Embryonic facial prominence (tissue), 1 donor: ENCODE data around the gene CFAP119.

Source experiments
- DNase-seq: peaks from one replicate; pipeline ENCODE4 v3.0.0-alpha.2; 2016; ENCODE audit errors: extremely low spot score

The CFAP119 gene

GRCh38 chr16:30762991-30763725 is 1.3 kb upstream of the CFAP119 start:
- DNase-seq, result no peak

DNA sequence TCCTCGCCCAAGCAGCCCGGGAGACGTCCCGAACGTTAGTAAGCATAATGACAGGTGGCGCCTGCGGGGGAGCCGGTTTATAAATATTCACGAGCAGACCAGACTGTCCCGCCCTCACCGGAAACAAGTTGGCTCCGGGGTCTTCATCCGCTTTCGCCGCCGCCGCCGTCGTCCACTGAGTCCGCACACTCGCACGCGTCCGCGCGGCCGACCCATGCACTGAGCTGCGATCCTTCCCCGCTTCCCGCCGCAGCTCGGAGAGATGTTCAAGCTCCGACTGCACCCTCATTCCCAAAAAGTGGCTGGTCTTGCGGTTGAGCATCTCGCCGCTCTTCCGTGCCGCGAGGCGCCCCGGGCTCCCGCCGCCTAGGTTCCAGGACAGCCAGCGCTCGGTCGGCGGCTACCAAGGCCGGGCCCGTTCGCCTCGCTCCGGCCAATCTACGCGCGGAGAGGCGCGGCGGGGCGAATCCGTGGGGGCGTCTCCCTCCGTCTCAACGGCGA is 385 bp downstream of the CFAP119 start:
- DNase-seq, result no peak

DNA sequence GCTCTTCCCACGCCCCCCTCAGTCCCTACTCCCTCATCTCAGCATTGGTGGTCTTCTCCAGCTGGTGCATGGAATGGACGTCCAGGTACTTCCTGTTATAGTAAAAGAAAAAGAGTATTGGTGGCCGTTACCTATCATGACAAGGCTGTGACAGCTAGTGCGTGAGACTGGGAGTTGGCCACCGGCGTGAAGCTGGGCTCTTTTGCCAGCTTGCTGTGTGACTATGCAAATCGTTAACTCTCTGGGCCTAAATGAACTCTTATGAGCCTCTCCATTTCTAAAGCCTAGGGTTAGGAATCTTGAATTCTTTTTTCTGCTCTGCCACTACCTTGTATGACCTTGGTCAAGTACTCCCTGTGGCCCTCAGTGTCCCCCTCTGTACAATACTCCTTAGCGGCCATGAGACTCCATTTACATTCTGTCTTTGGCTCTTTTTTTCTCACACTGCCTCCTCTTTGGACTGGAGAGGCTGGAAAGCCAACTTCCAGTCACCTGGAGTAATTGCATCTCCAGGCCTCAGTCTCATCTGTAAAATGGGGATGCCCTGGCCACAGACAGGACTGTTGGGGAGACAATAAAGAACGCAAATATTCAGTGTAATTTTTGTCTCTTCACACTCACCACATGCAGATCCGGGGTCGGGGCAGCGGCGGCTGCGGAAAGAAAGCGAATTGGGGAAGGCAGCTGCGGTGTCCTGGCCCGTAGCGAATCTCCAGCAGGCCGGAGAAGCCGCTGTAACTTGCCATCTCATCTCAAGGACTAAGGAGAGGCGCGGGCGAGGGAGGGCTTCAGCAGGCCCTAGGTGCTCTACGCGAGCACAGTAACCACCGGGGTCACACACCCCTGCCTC is 1.1 kb downstream of the CFAP119 start:
- DNase-seq, result no peak

GRCh38 chr16:30760001-30760559 is 1.8 kb downstream of the CFAP119 start:
- no peak for DNase-seq

- DNase-seq, result no peak
Measured at GRCh38 chr16:30758988-30759491, 2.8 kb downstream of the CFAP119 start.

DNA sequence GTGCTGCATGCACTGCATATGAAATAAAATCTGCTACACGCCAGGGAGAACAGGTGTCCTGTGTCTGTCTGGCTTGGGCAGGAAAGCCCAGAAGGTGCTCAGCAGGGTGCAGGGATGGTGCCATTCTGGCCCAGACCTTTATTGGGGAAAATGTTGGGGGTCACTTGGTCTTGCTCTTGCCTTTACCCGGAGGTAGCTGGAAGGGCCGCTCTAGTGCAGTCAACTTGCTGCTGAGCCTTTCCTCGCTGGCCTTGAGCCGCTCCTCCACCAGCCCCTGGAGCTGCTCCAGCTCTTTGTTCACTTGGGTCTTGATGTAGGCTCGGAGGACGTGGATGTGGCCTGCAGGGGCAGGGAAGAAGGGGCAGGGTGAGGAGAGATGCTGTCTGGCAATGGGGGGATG is 4.5 kb downstream of the CFAP119 start:
- no peak for DNase-seq

DNA sequence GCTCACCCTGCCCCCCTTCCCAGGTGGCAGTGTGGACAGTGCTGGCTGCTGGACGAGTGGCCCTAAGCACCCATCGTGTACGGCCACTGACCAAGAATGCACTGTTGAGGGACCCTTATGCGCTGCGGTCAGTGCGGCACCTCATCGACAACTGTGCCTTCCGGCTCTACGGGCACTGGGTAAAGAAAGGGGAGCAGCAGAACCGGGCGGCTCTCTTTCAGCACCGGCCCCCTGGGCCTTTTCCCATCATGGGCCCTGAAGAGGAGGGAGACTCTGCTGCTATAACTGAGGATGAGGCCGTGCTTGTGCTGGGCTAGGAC is 5.1 kb downstream of the CFAP119 start:
- no peak for DNase-seq

DNA sequence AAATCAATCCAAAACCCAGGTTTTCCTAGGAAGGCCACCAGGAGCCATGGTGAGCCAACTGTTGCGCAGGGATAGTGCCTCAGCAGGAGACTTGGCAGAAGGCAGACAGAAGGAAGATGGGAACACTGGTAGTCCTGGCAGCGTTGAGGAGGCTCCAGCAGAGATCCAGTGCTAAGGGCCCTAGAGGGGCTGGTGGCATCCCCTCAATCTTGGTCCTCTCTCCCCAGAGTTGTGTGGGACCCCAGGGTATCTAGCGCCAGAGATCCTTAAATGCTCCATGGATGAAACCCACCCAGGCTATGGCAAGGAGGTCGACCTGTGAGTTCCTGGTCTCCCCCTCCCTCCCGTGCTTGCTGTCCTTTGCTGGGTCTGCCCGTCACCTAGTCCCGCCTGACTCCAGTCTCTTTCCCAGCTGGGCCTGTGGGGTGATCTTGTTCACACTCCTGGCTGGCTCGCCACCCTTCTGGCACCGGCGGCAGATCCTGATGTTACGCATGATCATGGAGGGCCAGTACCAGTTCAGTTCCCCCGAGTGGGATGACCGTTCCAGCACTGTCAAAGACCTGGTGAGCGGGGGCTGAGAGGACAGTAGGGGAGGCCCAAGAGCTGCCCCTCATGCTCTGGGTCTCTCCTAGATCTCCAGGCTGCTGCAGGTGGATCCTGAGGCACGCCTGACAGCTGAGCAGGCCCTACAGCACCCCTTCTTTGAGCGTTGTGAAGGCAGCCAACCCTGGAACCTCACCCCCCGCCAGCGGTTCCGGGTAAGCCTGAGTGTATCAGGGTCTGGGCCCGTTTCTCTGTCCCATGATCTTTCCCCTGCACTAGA is 5.7 kb downstream of the CFAP119 start:
- DNase-seq, result no peak

DNA sequence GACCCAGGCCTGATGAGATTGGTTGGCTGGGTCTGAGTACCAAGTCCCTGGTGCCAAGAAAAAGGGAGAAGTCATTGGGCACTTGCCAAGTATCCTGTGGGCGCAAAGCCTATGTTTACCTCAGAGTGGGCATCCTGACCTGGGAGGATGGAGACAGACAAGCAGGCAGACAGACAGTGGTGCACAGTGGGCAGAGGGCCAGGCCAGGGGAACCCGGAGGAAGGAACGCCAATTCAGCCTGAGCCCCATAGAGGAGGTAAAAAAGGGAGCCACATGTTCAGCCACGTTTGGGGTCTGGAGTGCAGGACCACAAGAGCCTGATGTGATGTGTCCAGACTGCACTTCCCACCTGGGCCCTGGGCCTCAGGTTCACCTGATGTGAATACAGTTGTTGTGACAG is 8.3 kb downstream of the CFAP119 start:
- DNase-seq, result no peak

- DNase-seq, result no peak
Measured at GRCh38 chr16:30750876-30751465, 10.9 kb downstream of the CFAP119 start.

DNA sequence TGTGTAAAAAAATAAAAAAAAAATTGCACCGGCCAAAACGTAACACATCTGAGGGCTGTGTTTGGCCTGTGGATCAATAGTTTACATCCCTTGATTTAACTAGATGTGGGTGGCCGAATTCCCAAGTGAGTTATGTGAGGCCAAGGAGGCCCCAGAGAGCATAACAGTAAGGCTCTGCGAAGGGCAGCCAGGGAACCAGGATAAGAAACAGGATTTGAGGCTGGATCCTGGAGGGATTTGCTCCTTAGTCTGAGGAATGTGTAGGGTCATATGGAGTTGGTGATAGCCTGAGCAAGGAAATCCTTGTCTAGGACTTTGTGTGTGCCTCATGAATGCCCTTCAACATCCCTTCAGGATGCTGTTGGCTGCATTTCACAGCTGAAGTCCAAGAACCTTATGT is 11.7 kb downstream of the CFAP119 start:
- DNase-seq, result no peak

- DNase-seq, result no peak
Measured at GRCh38 chr16:30748634-30749445, 13.0 kb downstream of the CFAP119 start.

DNA sequence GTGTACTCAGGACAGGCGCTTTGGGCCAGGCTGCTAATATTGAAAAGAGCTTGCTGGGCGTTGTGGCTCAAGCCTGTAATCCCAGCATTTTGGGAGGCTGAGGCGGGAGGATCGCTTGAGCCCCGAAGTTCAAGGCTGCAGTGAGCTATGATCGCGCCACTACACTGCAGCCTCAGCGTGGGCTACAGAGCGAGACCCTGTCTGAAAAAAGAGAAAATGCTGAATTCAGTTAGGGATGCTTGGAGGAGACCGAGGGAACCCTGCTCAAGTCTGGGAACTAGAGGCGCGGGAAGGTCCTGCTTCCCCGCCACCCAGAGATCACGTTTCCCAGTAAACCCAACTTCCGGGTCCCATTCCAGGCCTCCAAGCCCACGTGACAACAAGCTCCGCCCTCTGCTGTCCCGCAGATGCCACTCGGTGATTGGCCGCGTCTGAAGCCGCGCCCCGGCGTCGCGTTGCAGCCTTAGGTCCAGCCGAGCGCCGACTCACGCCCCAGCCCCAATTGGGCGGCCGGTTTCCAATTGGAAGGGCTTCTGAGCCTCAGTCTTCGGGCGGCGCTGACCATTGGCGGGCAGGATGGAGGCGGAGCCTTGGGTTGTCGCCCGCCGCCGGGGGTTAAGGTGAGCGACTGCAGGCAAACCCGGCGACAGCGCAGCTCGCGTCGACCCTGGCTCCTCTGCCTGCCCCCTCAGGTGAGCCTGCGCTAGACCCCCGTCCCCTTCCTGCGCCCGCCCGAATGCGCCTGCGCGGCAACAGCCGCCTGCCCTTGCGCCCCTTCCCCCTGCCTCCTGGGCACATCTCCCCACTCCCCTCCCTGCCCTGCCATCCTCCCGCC is 13.8 kb downstream of the CFAP119 start, which contains the start of gene PHKG2:
Gene PHKG2, plus strand, starts transcription at position 627 of the 835 bp plus-strand sequence. CDS start 396 bp downstream, outside the sequence.
- DNase-seq, result peak; percentile 96

DNA sequence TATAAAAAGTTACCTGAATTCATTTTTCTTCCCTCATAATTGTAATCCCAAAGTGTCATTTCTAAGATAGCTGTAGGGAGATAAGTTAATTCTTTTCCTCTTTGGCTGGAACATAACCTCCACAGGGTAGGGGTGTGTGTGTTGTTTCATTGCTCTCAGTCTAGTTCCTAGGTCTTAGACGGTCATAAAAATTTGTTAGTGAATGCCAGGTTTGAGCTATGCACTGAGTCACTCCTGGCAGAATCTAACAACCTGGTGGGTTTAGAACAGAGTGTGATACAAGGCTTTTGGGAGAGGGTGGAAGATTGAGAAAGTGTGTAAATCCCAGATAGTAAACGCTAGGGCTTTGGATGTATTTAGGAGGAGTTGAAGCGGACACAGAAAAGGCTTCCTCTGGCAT is 14.5 kb downstream of the CFAP119 start:
- no peak for DNase-seq

DNA sequence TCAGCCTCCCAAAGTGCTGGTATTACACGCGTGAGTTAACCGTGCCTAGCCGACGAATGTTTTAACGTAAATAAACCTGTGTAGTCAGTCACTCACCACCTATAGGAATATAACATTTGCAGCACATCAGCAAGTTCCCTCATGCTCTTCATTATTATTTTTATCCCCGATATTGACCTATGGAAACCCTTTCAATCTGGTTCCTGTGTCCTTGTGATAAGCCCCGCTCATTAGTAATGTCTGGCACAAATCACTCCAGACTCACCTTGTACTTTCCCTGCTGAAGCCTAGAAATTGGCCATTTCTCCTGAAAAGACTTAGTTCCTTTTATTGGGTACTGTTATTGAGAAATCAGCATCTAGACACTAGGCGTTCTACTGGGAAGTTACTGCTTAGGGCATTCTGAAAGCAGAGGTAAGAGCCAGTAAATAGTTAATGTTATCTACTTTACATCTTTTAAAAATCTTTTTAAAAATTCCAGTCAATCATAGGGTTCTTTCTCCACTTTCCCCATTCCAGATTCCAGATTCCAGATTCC is 15.2 kb downstream of the CFAP119 start:
- DNase-seq, result no peak

GRCh38 chr16:30745082-30745481 is 16.8 kb downstream of the CFAP119 start:
- DNase-seq, result no peak

- DNase-seq, result no peak
Measured at GRCh38 chr16:30744183-30744582, 17.7 kb downstream of the CFAP119 start.

DNA sequence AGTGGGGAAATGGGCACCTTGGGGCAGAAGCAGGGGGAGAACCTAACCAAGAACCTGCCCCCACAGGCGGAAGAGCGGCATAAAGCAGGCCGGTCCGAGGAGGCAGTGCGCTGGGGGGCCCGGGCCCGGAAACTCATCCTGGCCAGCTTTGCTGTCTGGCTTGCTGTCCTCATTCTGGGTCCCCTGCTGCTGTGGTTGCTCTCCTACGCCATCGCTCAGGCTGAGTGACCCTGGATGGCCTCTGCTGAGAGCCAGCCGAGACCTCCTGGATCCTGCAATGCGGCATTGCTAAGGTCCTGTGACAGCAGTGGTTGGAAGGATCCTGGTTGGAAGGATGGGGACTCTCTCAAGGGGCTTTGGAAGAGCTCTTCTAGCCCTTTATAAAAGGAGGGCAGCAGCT is 18.1 kb downstream of the CFAP119 start:
- DNase-seq, result no peak

DNA sequence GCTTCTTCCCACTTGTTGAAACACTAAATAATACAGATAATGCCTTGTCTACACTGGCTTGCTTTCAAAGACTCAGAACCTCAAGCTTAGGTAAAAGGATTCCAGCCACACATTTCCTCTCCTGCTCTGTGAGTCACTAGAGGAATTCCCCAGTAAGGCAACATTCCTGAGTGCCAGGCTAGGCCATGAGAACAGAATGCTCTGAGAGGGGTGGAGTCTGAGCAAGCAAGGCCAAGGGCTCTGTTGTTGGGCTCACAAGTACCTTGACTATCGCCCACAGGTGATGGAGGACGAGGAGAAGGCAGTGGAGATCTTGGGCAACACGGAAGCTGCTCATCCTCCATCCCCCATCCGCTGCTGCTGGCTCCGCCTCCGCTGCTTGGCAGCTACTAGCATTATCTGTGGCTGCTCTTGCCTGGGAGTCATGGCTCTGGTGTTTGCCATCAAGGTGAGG is 20.4 kb downstream of the CFAP119 start:
- DNase-seq, result no peak
